ENCODE measurements around the gene UGT1A10.

DNA sequence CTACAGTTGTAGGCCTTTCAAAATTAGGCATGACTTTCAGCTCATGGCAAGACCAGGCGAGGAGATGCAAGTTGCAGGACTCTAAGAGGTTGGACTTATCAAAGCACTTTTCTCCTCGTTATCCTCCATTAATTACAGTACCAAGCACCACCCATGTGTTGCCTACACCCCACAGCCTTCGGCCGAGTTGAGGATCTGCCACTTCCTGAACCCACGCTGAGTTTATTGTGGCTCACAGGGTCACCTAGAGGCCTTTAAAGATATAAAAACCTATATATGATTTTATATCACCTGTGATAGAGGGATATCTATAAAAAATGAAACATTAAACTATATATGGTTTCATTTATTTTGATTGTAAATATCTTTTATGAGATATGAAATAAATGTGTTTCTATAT, 2.6 kb downstream of the UGT1A10 start:
- no peak for TF ChIP-seq EP300 (IDR thresholded peaks at IDR 0.05)
- TF ChIP-seq, protein P1, sequence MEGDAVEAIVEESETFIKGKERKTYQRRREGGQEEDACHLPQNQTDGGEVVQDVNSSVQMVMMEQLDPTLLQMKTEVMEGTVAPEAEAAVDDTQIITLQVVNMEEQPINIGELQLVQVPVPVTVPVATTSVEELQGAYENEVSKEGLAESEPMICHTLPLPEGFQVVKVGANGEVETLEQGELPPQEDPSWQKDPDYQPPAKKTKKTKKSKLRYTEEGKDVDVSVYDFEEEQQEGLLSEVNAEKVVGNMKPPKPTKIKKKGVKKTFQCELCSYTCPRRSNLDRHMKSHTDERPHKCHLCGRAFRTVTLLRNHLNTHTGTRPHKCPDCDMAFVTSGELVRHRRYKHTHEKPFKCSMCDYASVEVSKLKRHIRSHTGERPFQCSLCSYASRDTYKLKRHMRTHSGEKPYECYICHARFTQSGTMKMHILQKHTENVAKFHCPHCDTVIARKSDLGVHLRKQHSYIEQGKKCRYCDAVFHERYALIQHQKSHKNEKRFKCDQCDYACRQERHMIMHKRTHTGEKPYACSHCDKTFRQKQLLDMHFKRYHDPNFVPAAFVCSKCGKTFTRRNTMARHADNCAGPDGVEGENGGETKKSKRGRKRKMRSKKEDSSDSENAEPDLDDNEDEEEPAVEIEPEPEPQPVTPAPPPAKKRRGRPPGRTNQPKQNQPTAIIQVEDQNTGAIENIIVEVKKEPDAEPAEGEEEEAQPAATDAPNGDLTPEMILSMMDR (IDR thresholded peaks at IDR 0.05) = no peak
- TF ChIP-seq POLR2A (IDR thresholded peaks at IDR 0.05) = no peak

Data from tibial nerve (tissue), 4 donors.